Right renal pelvis (tissue), 4 donors: Measurements from ENCODE around the gene LARP7. TPM values are rescaled to one million over a fixed set of nuclear protein-coding genes. Genes with fewer than 3 reads are reported as not detected.
"Not testable (repeated sequence)": the region's sequence is repeated elsewhere in the genome, so short reads cannot be mapped to it uniquely, and the experiment has no call there.

ENCODE experiments used
- DNase-seq, 4 donors: peaks; one replicate each; pipeline ENCODE4 v3.0.0-alpha.2; 2013; ENCODE audit warnings: low read depth in 4 of 4, low spot score in 3 of 4, missing footprints in 1 of 4
- polyA plus RNA-seq, 4 donors: library from polyadenylated mRNA; unstranded; fragments of 120-200 nt; gene quantifications; one replicate each; pipeline ENCODE4 v1.2.1, GENCODE V29; 2013; ENCODE audit not compliant: insufficient read length in 4 of 4

LARP7 gene
- 100 to 1,000 TPM in 2 of 4 donors, 10 to 100 TPM in 2; 79.8 to 117 (median 105) TPM for polyA plus RNA-seq

DNA sequence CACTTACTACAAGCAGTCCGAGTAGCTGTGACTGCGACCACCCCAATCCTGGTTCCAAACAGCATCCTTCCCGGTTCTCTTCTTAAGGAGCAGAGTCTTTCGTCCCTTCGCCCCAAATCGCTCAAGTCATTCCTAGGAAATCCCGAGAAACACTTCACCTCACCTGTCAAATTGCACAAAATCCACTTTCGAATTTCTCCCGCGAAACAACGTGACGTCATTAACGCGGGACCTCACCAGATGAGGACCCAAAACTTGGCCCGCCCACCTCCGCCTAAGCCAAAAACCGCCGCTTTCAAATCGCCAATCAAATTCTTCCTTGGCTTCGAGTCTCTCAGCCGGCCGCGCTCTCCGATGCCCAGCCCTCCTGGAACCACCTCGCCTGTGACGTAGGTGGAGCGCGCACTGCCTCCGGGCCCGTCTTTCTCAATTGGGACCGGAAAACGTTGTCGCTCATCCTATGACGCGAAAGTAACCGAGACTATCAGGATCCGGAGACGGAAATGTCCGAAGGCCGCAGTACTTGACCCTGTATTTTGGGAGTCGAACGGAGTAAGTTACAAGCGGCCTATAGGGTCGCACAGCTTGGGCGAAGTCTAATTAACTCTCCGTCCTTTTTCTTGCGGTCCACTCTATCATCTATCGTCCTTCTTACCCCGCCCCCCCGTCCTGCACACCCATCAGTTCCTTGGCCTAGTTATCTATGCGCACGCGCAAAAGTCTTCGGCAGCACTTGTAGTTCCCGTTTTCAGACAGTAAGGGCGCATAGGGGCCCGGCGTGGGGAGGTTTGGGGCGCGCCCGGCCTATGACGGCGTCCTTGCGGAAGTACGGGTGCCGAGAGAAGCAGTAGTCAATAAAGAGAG is at the start of gene LARP7, which contains the start of gene ZGRF1:
TSS of gene LARP7 (plus strand) at position 456 of the 864 bp plus-strand sequence. CDS start 7,527 bp downstream, outside the sequence.
TSS of gene ZGRF1 (minus strand) at position 222 of the 864 bp plus-strand sequence. CDS start 3,733 bp downstream, outside the sequence.
- DNase-seq, result peak; percentile 99

DNA sequence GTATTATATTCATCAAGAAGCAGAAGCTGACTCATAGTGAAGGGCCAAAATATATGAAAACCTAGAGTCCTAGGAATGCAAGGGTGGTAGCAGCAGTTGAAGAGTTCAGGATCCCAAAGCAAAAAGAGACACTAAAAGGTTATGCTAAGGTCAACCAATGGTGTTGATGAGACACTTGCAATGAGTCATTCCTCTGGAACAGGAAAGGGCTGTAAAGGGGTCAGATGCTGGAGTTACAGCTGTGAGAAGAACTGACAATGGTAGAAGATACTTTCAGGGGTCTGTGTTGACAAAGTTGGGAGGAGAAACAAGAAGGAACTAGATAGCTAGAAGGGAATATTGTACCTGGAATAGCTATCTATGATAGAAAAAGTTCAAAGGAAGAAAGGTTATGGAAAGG is 47.7 kb upstream of the LARP7 start:
- DNase-seq, result no peak

- DNase-seq, result no peak
These were observed 45.4 kb upstream of the LARP7 start for GRCh38 chr4:112591593-112591992.

DNA sequence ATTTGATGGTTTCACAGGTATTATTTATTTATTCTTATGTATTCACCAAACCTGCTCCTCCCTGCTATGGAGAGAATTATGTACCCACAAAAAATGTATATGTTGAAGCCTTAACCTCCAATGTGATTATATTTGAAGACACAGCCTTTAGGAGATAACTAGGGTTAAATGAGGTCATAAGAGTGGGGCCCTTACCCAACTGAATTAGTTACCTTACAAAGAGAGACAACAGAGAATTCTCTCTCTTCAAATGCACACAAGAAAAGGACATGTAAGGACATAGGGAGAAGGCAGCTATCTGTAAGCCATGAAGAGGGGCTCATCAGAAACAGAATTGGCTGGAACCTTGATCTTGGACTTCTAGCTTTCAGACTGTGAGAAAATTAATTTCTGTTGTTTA is 44.2 kb upstream of the LARP7 start:
- no peak for DNase-seq

GRCh38 chr4:112593438-112594133 is 43.4 kb upstream of the LARP7 start:
- no peak for DNase-seq

DNA sequence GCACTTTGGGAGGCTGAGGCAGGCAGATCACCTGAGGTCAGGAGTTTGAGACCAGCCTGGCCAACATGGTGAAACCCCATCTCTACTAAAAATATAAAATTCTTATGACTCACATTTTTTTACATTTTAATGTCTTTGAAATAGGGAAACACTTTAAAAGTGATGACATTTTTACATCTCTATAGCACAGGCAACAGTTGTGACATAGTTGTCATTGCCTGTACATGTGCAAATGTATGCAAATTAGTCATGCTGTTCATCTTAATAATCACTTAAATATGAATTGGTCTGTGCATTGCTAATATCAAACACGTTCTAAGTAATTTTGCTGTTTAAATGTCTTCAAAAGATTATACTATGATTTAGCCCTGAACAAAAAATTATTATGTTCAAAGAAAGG is 42.0 kb upstream of the LARP7 start:
- no peak for DNase-seq

GRCh38 chr4:112604589-112604988 is 32.4 kb upstream of the LARP7 start:
- peak; percentile 33 to 45 (median 40) for DNase-seq

- not testable (repeated sequence) for DNase-seq
These were observed 24.1 kb upstream of the LARP7 start for GRCh38 chr4:112612814-112613213.

GRCh38 chr4:112616984-112617383 is 20.0 kb upstream of the LARP7 start:
- DNase-seq, result no peak

GRCh38 chr4:112626228-112626627 is 10.7 kb upstream of the LARP7 start:
- no peak for DNase-seq

DNA sequence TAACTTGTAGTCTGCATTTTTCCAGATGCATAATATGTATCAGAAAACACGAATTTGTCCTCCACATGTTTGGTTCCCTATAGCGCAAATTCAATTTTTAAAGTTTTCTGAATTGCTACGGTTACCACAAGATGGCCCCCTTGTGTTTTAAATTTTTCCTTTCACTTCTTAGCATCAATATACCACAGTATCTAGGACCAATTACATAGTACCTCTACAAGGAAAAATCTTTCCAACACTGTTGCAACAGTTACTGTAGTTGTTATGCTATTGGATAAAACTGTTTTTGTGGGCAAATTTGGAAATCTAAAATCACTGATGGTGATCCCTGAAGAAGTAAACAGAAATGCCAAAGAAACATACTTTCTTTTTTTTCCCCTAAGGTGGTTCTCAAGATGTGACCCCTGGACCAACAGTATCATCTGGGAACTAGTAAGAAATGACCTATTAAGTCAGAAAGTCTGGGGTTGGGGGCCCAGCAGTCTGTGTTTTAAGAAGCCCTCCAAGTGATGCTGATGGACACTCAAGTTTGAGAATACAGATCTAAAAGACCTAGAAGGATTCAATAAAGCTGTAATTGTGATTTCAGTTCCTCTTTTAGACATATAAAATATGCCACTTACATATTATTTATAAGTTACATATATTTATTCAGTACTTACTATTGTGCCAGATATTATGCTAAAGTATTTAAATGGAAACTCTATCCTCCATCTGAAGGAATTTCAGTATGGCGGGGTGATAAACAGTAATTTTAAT is 3.3 kb upstream of the LARP7 start:
- no peak for DNase-seq

GRCh38 chr4:112637552-112637866 is 566 bp downstream of the LARP7 start:
- DNase-seq, result no peak

- DNase-seq, result no peak
These were observed 5.6 kb downstream of the LARP7 start for GRCh38 chr4:112642526-112642925.

- not testable (repeated sequence) for DNase-seq
These were observed 7.9 kb downstream of the LARP7 start for GRCh38 chr4:112644595-112645535.

GRCh38 chr4:112645541-112646329 is 8.8 kb downstream of the LARP7 start:
- DNase-seq, result no peak

- no peak for DNase-seq
These were observed 9.9 kb downstream of the LARP7 start for GRCh38 chr4:112646632-112647537.

DNA sequence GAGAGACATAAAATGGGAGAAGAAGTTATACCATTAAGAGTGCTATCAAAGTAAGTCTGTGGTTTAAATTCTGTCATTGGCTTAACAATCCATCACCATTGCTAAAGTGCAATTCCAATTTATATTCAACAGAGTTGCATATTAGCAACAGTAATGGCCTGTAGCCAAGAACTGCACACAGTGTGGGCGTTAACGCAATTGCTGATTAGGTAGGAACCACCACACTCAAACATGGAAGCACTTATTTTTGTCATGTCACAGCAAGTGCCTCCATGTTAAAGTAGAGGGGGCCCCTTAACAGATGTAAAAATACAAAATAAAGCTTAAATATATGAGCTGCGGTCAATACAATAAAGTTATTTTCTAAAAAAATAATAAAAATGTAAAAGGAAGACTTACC is 10.8 kb downstream of the LARP7 start:
- no peak for DNase-seq
